ENCODE results near the gene FAM187B. TPM values are rescaled to one million over a fixed set of nuclear protein-coding genes. Genes with fewer than 3 reads are reported as not detected.

The FAM187B gene
- total and polyA plus RNA-seq, 4 donors = 0.20 to 0.28 TPM; not detected in 2

- 58 to 59% methylated on average over 7 of the region's 7 CpGs for WGBS, 2 donors
- Histone ChIP-seq H3K4me3 (no peak overlapping the region), H3K27ac (ENCODE audit: low read depth in 1 of 2, low read length in 1 of 2) (peak overlapping the region in 1 of 2 donors; percentile 76), H3K9me3 (ENCODE audit: control insufficient read depth in 4 of 4, insufficient read depth in 3 of 4, low read length in 3 of 4) (peaks cover 0 to 4% (median 0%) of the 10 kb centered on the region in 4 donors), H3K27me3 (ENCODE audit: control insufficient read depth in 3 of 3, insufficient read depth in 3 of 3, low read length in 2 of 3) (no peaks in the 10 kb centered on the region), H3K36me3 (ENCODE audit: control insufficient read depth in 4 of 4, insufficient read depth in 4 of 4, low read length in 4 of 4) (no peaks in the 10 kb centered on the region), H3K4me1 (ENCODE audit: control insufficient read depth in 5 of 5, insufficient read depth in 5 of 5, low read length in 5 of 5) (peaks cover 0 to 12% (median 3%) of the 10 kb centered on the region in 5 donors), H3K9ac (ENCODE audit: insufficient read depth in 1 of 2, low read length in 2 of 2) (no peak overlapping the region)
- TF ChIP-seq CTCF (IDR thresholded peaks at IDR 0.05; ENCODE audit: control extremely low read depth, extremely low read depth) = no peak
- DNase-seq = no peak
- no peak for ATAC-seq (ENCODE audit: insufficient read depth, low FRiP score)
These were observed 16.3 kb downstream of the FAM187B start for GRCh38 chr19:35212241-35212640.

GRCh38 chr19:35211545-35212230 is 16.9 kb downstream of the FAM187B start:
- ATAC-seq (ENCODE audit: insufficient read depth, low FRiP score) (no peak), DNase-seq (no peak)
- Histone ChIP-seq H3K4me3 (no peak overlapping the region), H3K27me3 (ENCODE audit: control insufficient read depth in 3 of 3, insufficient read depth in 3 of 3, low read length in 2 of 3) (no peaks in the 10 kb centered on the region), H3K27ac (ENCODE audit: low read depth in 1 of 2, low read length in 1 of 2) (peak overlapping the region in 1 of 2 donors; percentile 76), H3K9me3 (ENCODE audit: control insufficient read depth in 4 of 4, insufficient read depth in 3 of 4, low read length in 3 of 4) (peaks cover 0 to 2% (median 0%) of the 10 kb centered on the region in 4 donors), H3K36me3 (ENCODE audit: control insufficient read depth in 4 of 4, insufficient read depth in 4 of 4, low read length in 4 of 4) (no peaks in the 10 kb centered on the region), H3K4me1 (ENCODE audit: control insufficient read depth in 5 of 5, insufficient read depth in 5 of 5, low read length in 5 of 5) (peaks cover 0 to 12% (median 3%) of the 10 kb centered on the region in 5 donors), H3K9ac (ENCODE audit: insufficient read depth in 1 of 2, low read length in 2 of 2) (no peak overlapping the region)
- TF ChIP-seq CTCF (IDR thresholded peaks at IDR 0.05; ENCODE audit: control extremely low read depth, extremely low read depth) = no peak
- 19 to 44% methylated on average over 7 of the region's 7 CpGs for WGBS, 2 donors

GRCh38 chr19:35209646-35210045 is 18.9 kb downstream of the FAM187B start:
- ATAC-seq (ENCODE audit: insufficient read depth, low FRiP score) (no peak), DNase-seq (no peak)
- 89 to 90% methylated on average over 4 of the region's 4 CpGs for WGBS, 2 donors
- TF ChIP-seq CTCF (IDR thresholded peaks at IDR 0.05; ENCODE audit: control extremely low read depth, extremely low read depth) = no peak
- H3K36me3 ChIP-seq (ENCODE audit: control insufficient read depth in 4 of 4, insufficient read depth in 4 of 4, low read length in 4 of 4) = no peaks in the 10 kb centered on the region
- peaks cover 0 to 12% (median 3%) of the 10 kb centered on the region in 5 donors for H3K4me1 ChIP-seq (ENCODE audit: control insufficient read depth in 5 of 5, insufficient read depth in 5 of 5, low read length in 5 of 5)
- H3K27me3 ChIP-seq (ENCODE audit: control insufficient read depth in 3 of 3, insufficient read depth in 3 of 3, low read length in 2 of 3) = no peaks in the 10 kb centered on the region
- H3K4me3 ChIP-seq = no peak overlapping the region
- no peak overlapping the region for H3K27ac ChIP-seq (ENCODE audit: low read depth in 1 of 2, low read length in 1 of 2)
- peaks cover 0 to 2% (median 0%) of the 10 kb centered on the region in 4 donors for H3K9me3 ChIP-seq (ENCODE audit: control insufficient read depth in 4 of 4, insufficient read depth in 3 of 4, low read length in 3 of 4)
- no peak overlapping the region for H3K9ac ChIP-seq (ENCODE audit: insufficient read depth in 1 of 2, low read length in 2 of 2)

Measured in lung (tissue), 12 donors.